Measurements from ENCODE around the gene GOLGA1.
A peak's percentile ranks its signal among the peaks of the same experiment; 100 is the strongest.
"Not testable (repeated sequence)": the region's sequence is repeated elsewhere in the genome, so short reads cannot be mapped to it uniquely, and the experiment has no call there.

Gene GOLGA1

GRCh38 chr9:124959671-124960408, 19.0 kb upstream of the GOLGA1 start:
- H3K36me3 Mint-ChIP-seq (ENCODE audit: insufficient read depth); ATAC-seq (replicated peaks); DNase-seq; H3K9me3 Mint-ChIP-seq; H3K4me3 Mint-ChIP-seq; H3K27ac Mint-ChIP-seq; H3K27me3 Mint-ChIP-seq: not testable (repeated sequence)
- H3K4me1 Mint-ChIP-seq (ENCODE audit: low read depth in 2 of 2), result peaks cover 2 to 13% of the 10 kb centered on the region in 2 donors

GRCh38 chr9:124954255-124954654, 13.4 kb upstream of the GOLGA1 start:
- Mint-ChIP-seq H3K36me3 (ENCODE audit: insufficient read depth) (peaks cover 11% of the 10 kb centered on the region), H3K4me1 (ENCODE audit: low read depth in 2 of 2) (no peaks in the 10 kb centered on the region), H3K27ac (no peak overlapping the region), H3K9me3 (no peaks in the 10 kb centered on the region), H3K27me3 (no peaks in the 10 kb centered on the region), H3K4me3 (no peak overlapping the region)
- no peak for DNase-seq
- no peak for ATAC-seq (replicated peaks)

- H3K27ac Mint-ChIP-seq, result no peak overlapping the region
Observed at GRCh38 chr9:124950050-124950718, 9.3 kb upstream of the GOLGA1 start.

GRCh38 chr9:124949387-124949786, 8.5 kb upstream of the GOLGA1 start:
- no peak overlapping the region for H3K27ac Mint-ChIP-seq

More at GRCh38 chr9:124950050-124950718, 9.3 kb upstream of the GOLGA1 start:
- Mint-ChIP-seq H3K4me3 (no peak overlapping the region), H3K36me3 (ENCODE audit: insufficient read depth) (peaks cover 12% of the 10 kb centered on the region), H3K9me3 (no peaks in the 10 kb centered on the region), H3K27me3 (no peaks in the 10 kb centered on the region), H3K4me1 (ENCODE audit: low read depth in 2 of 2) (no peaks in the 10 kb centered on the region)
- DNase-seq (no peak), ATAC-seq (replicated peaks) (no peak)

GRCh38 chr9:124947727-124948391, 7.0 kb upstream of the GOLGA1 start:
- DNase-seq (no peak), ATAC-seq (replicated peaks) (no peak)
- peak overlapping the region in 1 of 2 donors; percentile 13 for H3K27ac Mint-ChIP-seq
- H3K4me3 Mint-ChIP-seq, result no peak overlapping the region
- no peaks in the 10 kb centered on the region for H3K4me1 Mint-ChIP-seq (ENCODE audit: low read depth in 2 of 2)
- peaks cover 14% of the 10 kb centered on the region for H3K36me3 Mint-ChIP-seq (ENCODE audit: insufficient read depth)
- no peaks in the 10 kb centered on the region for H3K27me3 Mint-ChIP-seq
- H3K9me3 Mint-ChIP-seq, result no peaks in the 10 kb centered on the region

More at GRCh38 chr9:124949387-124949786, 8.5 kb upstream of the GOLGA1 start:
- Mint-ChIP-seq H3K36me3 (ENCODE audit: insufficient read depth) (peaks cover 14% of the 10 kb centered on the region), H3K4me3 (no peak overlapping the region), H3K9me3 (no peaks in the 10 kb centered on the region), H3K27me3 (no peaks in the 10 kb centered on the region), H3K4me1 (ENCODE audit: low read depth in 2 of 2) (no peaks in the 10 kb centered on the region)
- ATAC-seq (replicated peaks) (no peak), DNase-seq (no peak)

- no peaks in the 10 kb centered on the region for H3K9me3 Mint-ChIP-seq
- H3K4me3 Mint-ChIP-seq, result no peak overlapping the region
- no peak for ATAC-seq (replicated peaks)
- no peak overlapping the region for H3K27ac Mint-ChIP-seq
- peaks cover 17% of the 10 kb centered on the region for H3K36me3 Mint-ChIP-seq (ENCODE audit: insufficient read depth)
- DNase-seq, result no peak
- H3K27me3 Mint-ChIP-seq, result no peaks in the 10 kb centered on the region
- H3K4me1 Mint-ChIP-seq (ENCODE audit: low read depth in 2 of 2), result peaks cover 9% of the 10 kb centered on the region in 2 donors
Observed at GRCh38 chr9:124946167-124946566, 5.3 kb upstream of the GOLGA1 start.

- ATAC-seq (replicated peaks) (peak; percentile 52), DNase-seq (peak; percentile 51 to 56 (median 54))
- Mint-ChIP-seq H3K27me3 (no peaks in the 10 kb centered on the region), H3K36me3 (ENCODE audit: insufficient read depth) (peaks cover 39% of the 10 kb centered on the region), H3K27ac (peak overlapping the region; percentile 96 to 97), H3K9me3 (no peaks in the 10 kb centered on the region), H3K4me1 (ENCODE audit: low read depth in 2 of 2) (peaks cover 16 to 27% of the 10 kb centered on the region in 2 donors), H3K4me3 (peak overlapping the region; percentile 86 to 92)
Observed at GRCh38 chr9:124941679-124942561, 1.0 kb upstream of the GOLGA1 start.

GRCh38 chr9:124940521-124940893, 376 bp downstream of the GOLGA1 start:
- peak overlapping the region; percentile 96 to 97 for H3K27ac Mint-ChIP-seq
- ATAC-seq (replicated peaks) (peak; percentile 2), DNase-seq (no peak)
- no peaks in the 10 kb centered on the region for H3K27me3 Mint-ChIP-seq
- H3K36me3 Mint-ChIP-seq (ENCODE audit: insufficient read depth), result peaks cover 52% of the 10 kb centered on the region
- peaks cover 16 to 27% of the 10 kb centered on the region in 2 donors for H3K4me1 Mint-ChIP-seq (ENCODE audit: low read depth in 2 of 2)
- H3K9me3 Mint-ChIP-seq, result no peaks in the 10 kb centered on the region
- peak overlapping the region; percentile 86 to 92 for H3K4me3 Mint-ChIP-seq

GRCh38 chr9:124939944-124940343, 939 bp downstream of the GOLGA1 start:
- H3K4me3 Mint-ChIP-seq, result peak overlapping the region; percentile 86 to 92
- no peaks in the 10 kb centered on the region for H3K9me3 Mint-ChIP-seq
- ATAC-seq (replicated peaks) (no peak), DNase-seq (no peak)
- H3K27me3 Mint-ChIP-seq, result no peaks in the 10 kb centered on the region
- peaks cover 16 to 27% of the 10 kb centered on the region in 2 donors for H3K4me1 Mint-ChIP-seq (ENCODE audit: low read depth in 2 of 2)
- peaks cover 53% of the 10 kb centered on the region for H3K36me3 Mint-ChIP-seq (ENCODE audit: insufficient read depth)
- H3K27ac Mint-ChIP-seq, result peak overlapping the region; percentile 96 to 97

- ATAC-seq (replicated peaks), result no peak
- no peak overlapping the region for H3K27ac Mint-ChIP-seq
Observed at GRCh38 chr9:124934290-124934689, 6.6 kb downstream of the GOLGA1 start.

GRCh38 chr9:124932333-124932732, 8.6 kb downstream of the GOLGA1 start:
- no peaks in the 10 kb centered on the region for H3K9me3 Mint-ChIP-seq
- no peak overlapping the region for H3K27ac Mint-ChIP-seq
- peaks cover 0 to 14% of the 10 kb centered on the region in 2 donors for H3K4me1 Mint-ChIP-seq (ENCODE audit: low read depth in 2 of 2)
- peaks cover 37% of the 10 kb centered on the region for H3K36me3 Mint-ChIP-seq (ENCODE audit: insufficient read depth)
- ATAC-seq (replicated peaks) (no peak), DNase-seq (no peak)
- no peak overlapping the region for H3K4me3 Mint-ChIP-seq
- no peaks in the 10 kb centered on the region for H3K27me3 Mint-ChIP-seq

More at GRCh38 chr9:124934290-124934689, 6.6 kb downstream of the GOLGA1 start:
- Mint-ChIP-seq H3K4me1 (ENCODE audit: low read depth in 2 of 2) (peaks cover 0 to 25% of the 10 kb centered on the region in 2 donors), H3K27me3 (no peaks in the 10 kb centered on the region), H3K9me3 (no peaks in the 10 kb centered on the region), H3K36me3 (ENCODE audit: insufficient read depth) (peaks cover 41% of the 10 kb centered on the region), H3K4me3 (no peak overlapping the region)
- no peak for DNase-seq

GRCh38 chr9:124929464-124929863, 11.4 kb downstream of the GOLGA1 start:
- no peak overlapping the region for H3K4me3 Mint-ChIP-seq
- no peaks in the 10 kb centered on the region for H3K27me3 Mint-ChIP-seq
- no peaks in the 10 kb centered on the region for H3K9me3 Mint-ChIP-seq
- peaks cover 0 to 14% of the 10 kb centered on the region in 2 donors for H3K4me1 Mint-ChIP-seq (ENCODE audit: low read depth in 2 of 2)
- H3K27ac Mint-ChIP-seq, result peak overlapping the region in 1 of 2 donors; percentile 52
- H3K36me3 Mint-ChIP-seq (ENCODE audit: insufficient read depth), result peaks cover 30% of the 10 kb centered on the region
- DNase-seq (no peak), ATAC-seq (replicated peaks) (no peak)

GRCh38 chr9:124928116-124928515, 12.8 kb downstream of the GOLGA1 start:
- DNase-seq (no peak), ATAC-seq (replicated peaks) (no peak)
- Mint-ChIP-seq H3K36me3 (ENCODE audit: insufficient read depth) (peaks cover 28% of the 10 kb centered on the region), H3K27me3 (no peaks in the 10 kb centered on the region), H3K4me3 (no peak overlapping the region), H3K4me1 (ENCODE audit: low read depth in 2 of 2) (peaks cover 0 to 7% of the 10 kb centered on the region in 2 donors), H3K27ac (no peak overlapping the region), H3K9me3 (no peaks in the 10 kb centered on the region)
